GM21576 (cell line): Measurements from ENCODE around the gene PLB1.
"Not testable (repeated sequence)": the region's sequence is repeated elsewhere in the genome, so short reads cannot be mapped to it uniquely, and the experiment has no call there.

Experiments used
- ATAC-seq: cut with Tn5 transposase; IDR thresholded peaks from one replicate; pipeline ENCODE4 v1.9.1; 2021; ENCODE audit warnings: mild to moderate bottlenecking, moderate library complexity; ENCODE audit not compliant: unreplicated experiment

The PLB1 gene

DNA sequence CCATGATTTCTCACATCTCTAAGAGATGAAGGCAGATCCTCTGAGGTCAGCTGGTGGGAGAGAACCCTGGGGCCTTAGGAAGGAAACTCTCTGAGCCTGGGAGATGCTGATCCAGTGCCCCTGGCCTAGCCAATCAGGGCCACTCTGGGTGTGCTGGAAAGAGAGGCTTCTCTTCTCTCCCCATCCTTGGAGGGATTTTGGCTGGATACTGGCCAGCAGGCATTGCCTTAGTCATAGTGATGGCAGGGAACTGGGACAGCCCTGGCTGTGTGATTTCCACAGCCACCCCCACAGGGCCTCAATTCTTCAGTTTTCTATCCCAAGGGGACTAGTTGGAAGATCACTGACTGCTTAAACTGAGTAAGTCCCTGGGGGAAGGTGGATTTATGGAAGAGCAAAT, 26.6 kb upstream of the PLB1 start:
- no peak for ATAC-seq

DNA sequence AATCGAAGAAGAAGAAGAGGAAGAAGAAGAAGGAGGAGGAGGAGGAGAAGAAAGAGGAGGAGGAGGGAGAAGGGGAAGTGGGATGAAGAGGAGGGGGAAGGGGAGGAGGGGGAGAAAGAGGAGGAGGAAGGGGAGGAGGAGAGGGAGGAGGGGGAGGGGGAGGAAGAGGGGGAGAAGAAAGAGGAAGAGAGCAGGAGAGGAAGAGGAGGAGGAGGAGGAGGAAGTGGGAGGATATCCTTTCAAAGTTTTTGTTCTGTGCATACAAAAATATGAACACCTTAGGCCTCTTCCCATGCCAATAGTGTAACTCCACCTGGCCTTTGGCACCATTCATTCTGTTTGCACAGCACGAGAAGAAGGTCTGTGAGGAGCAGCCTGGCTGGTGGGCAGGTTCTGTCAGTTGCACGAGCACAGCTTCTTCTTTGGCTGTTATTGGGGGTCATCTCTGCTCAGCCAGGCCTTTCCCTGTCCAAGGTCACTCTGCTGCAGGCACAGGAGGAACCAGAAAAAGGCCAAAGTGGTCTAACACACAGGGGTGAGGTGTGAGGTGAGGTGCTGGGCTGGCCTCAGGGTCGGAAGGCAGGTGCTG, 25.8 kb upstream of the PLB1 start:
- ATAC-seq = no peak

DNA sequence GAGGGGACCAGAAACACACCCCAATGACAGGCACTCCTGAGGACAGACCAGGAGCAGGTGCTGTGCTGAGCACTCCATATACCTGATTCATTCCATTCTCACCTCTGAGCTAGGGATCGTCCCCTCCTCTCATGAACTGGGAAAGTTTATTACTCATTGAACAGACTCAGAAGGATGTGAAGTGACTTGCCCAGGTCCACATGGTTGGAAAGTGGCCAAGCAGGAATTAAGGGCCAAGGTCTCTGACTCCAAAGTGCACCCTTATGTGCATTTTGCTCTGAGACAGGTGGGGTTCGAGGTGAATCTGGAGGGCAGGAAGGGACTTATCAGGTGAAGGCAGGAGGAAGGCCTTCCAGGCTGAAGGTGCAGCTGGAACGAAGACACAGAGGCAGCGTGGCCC, 25.1 kb upstream of the PLB1 start:
- no peak for ATAC-seq

DNA sequence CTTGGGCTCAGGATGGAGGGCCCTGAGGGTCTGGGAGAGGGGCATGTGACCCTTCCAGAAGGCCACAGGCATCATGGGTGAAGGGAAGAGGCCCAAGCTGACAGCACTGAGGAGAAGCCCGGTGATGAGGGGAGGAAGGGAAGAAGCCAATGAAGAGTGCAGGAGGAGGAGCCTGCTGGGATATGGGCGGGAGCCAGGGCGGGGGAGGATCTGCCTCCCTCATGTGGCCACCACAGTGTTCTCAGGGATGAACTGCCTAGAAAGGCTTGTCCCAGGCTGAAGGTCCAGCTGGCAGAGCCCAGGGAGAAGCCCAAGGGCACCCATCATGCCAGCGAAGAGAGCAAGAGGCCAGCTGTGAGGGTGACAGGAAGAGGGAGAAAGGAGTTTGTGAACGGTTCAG, 24.6 kb upstream of the PLB1 start:
- ATAC-seq = no peak

DNA sequence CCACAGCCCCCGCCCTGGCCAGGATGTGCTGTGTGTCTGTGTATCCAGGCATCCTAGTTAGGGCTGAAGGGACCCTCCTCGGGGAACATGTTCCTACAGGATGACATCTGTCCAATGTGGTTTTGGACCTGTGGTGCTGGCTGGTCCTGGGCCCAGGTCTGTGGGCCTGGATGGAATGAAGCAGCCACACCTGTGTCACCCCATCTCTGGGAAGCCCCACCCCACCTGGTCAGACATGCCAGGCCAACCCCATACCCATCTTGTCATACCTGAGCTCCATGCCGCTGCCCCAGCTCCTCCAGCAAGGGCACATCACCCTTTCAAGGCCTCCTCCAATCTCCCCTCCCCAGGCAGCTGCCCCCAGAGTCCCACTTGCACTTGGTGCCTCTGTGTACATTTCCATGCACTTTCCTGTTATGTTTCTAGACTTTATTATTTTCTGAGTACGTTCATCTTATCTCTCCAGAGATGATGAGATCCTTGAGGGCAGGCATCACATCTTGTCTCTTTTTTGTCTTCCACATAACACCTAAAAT, 24.1 kb upstream of the PLB1 start:
- ATAC-seq = no peak

DNA sequence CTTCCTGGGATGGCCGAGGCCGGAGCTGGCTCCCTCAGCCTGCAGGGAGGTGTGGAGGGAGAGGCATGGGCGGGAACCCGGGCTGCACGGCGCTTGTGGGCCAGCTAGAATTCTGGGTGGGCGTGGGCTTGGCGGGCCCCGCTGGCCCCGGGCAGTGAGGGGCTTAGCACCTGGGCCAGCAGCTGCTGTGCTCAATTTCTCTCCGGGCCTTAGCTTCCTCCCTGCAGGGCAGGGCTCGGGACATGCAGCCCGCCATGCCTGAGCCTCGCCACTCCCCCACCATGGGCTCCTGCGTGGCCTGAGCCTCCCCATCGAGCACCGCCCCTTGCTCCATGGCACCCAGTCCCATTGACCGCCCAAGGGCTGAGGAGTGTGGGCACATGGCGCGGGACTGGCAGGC, 23.2 kb upstream of the PLB1 start:
- not testable (repeated sequence) for ATAC-seq

DNA sequence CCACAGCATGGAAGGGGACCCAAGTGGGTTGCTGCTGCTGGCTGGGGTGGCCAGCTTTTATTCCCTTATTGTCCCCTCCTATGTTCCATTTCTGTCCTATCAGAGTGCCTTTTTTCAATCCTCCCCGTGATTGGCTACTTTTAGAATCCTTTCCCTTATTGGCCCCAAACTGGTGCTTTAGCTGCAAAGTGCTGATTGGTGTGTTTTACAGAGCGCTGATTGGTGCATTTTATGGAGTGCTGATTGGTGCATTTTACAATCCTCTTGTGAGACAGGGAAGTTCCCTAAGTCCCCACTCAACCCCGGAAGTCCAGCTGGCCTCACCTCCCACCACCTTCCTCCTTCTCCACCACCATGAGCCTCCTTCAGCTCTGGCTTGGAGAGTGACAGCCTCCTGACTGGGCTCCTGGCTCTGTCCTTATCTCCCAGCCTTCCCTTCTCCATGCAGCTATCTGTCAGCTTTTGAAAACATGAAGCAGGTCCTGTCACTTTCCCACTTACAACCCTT, 20.7 kb upstream of the PLB1 start:
- no peak for ATAC-seq

DNA sequence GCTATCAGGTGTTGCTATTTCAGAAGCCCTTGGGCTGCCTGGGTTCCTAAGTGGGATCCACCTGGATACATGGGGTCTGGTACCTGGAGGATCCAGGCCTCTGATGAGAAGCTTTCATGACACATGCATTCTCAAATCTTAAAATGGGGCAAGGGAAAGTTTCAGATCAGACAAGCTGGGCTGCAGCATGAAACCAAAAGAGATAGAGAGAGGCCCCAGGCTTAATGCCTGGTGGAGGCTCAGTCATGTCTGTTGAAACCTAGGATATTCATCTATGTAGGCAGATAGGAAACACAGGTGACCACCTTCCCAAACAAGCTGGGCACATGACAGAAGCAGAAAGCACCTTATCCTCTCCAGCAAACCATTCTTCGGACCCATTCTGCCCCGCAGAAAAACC, 18.8 kb upstream of the PLB1 start:
- ATAC-seq = no peak

DNA sequence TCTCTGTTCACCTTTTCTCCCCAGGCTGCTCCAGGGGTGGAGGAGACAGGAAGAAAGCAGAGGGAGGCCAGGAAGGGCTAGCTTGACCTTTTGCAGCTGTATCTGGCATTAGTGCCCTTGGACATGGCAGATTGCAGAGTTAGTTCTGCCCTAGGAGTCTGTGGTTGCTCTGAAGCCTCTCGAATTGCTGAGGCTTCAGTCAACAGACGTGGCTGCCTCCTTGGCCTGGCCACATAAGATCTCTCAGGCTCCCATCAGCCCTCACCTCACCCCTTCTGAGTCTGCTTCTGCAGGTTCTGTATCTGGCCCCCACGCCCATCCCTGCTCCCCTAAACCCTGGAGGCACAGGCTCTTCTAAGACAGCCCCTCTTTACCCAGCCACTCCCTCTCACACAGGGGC, 18.2 kb upstream of the PLB1 start:
- ATAC-seq = no peak

DNA sequence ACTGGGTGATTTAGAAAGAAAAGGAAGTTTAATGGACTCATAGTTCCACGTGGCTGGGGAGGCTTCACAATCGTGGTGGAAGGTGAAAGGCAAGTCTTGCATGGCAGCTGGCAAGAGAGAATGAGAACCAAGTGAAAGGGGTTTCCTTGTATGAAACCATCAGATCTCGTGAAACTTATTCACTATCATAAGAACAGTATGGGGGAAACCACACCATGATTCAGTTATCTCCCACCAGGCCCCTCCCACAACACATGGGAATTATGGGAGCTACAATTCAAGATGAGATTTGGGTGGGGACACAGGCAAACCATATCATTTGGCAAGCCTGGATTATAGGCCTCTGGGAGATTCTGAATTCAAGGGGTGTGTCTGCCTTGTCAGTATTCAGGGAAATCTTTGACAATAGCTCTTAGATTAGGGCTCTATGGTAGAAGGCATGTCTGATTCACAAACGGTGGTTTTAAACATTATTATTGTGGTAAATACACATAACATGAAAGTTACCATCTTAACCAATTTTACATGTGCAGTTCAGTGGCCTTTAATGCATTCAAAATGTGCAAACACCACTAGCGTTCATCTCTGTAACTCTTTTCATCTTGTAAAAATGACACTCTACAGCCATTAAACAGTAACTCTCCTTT, 15.3 kb upstream of the PLB1 start:
- no peak for ATAC-seq

DNA sequence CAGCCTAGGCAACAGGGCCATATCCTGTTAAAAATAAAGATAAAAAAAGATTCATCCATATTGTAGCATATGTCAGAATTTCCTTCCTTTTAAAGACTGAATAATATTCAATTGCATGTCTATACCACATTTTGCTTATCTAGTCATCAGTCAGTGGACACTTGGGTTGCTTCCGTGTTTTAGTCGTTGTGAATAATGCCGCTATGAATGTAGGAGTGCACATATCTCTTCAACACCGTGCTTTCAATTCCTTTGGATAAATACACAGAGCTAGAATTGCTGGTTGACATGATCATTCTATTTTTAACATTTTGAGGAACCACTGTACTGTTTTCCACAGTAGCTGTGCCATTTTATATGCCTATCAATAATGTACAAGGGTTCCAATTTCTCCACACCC, 14.0 kb upstream of the PLB1 start:
- no peak for ATAC-seq

DNA sequence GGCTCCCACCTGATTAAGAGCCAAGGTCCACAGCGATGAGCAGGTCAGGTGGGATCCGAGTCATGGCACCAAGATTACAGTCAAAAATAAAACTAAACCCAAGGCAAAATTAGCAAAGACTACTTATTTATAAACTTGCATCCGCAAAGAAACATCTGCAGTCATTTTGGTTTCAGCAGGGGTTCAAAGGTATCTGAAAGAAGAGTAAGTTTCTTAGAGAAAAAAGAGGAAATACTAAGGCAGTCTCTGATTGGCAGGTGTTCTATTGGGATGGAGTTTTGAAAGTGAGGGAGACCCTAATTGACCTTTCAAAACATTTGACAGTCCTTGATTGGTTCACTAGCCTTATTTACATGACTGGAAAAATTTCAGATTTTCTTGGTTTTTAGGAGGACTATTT, 11.0 kb upstream of the PLB1 start:
- ATAC-seq = no peak

DNA sequence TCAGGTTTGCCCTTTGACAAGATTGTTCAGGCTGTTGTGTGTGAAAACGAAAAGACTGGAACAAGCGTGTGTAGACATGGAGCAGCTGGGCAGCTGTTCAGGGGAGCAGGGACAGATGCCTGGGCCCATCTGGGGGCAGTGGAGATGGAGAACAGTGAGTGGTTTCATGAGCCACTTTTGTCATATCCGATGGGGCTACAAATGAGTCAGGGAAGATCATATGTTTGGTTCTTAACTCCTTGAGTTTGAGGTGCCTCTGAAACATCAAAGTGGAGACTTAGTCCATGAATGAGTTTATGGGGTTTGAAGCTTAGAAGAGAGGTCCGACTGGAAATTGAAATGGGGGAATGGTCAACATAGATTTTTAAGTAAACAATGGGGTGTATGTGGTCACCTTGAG, 9.3 kb upstream of the PLB1 start:
- no peak for ATAC-seq

DNA sequence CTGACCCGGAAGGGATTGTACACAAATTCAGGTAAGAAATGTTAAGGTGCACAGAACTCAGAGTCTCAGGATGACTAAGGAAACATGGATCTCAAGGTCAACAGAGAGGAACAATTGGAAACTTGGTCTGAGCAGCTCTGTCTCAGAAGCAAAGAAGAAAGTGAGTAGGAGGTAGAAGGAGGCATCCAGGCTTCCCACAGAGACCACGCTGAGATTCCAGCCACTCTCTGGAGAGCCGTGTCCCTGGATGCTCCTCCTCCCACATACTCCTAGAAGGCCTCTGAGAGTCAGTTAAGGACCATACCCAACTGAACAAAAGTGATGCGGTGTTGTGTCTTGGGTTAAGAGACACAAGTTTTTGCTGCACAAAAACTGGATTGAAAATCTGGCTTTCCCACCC, 8.6 kb upstream of the PLB1 start:
- ATAC-seq = no peak

DNA sequence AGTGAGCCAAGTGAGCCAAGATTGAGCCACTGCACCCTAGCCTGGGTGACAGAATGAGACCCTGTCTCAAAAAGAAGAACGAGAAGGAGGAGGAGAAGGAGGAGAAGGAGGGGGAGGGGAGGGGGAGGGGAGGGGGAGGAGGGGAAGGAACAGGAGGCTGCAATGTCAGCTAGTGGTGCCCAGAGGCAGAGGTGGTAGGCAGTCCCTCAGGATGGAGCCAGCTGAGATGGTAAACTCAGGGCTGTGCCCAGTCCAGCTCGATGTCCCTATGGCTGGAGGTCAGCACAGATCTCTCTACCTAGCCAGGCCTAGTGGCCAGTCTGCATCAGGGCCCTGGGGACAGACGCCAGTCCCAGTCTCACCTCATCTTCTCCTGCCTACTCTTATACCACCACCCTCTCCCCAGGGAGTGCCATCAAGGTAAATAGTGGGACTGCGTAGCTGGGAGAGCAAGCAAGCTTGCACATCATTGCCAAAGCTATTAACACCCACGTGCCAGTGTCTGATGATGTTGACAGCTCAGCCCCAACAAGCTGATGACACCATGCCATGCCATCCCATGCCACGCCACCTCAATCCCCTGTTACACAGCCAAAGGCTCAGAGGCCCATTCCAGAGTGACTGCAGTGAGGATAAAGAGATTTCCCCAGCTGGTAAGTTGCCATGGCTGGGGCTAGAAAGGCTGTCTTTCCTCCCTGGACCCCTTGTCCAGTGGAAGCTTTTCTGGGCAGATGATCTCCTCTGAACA, 7.6 kb upstream of the PLB1 start:
- no peak for ATAC-seq

DNA sequence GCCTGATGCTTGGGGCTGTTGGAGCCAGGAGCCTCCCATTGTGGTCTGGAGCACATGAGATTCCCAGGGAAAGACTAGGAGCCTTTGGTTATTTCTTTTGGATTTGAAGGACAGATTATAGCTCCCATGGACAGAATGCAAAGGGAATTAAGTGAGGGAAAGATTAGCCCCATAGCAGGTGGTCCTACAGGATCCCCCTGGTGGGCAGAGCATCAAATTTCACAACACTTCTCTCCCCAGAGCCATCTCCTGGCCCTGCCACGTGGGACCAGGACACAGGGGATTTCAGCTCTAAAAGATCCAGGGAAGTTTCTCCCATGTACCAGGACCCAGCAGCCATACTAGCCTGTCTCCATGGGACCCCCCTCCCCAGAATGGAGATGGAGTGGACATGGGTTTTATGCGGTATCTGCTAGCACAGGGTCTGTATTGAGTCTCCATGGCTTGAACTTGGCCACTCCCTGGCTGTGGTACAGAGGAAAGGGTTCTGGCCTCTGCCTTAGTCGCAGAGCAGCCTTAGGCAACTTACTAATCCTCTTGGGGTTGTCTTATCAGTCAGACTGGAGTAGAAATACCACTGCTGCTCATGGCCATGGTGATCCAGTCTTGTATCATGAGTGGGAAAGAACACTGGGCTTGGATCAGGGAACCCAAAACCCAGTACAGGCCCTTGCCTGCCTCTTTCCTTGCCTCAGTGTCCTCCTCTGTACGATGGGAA, 6.8 kb upstream of the PLB1 start:
- ATAC-seq = no peak

DNA sequence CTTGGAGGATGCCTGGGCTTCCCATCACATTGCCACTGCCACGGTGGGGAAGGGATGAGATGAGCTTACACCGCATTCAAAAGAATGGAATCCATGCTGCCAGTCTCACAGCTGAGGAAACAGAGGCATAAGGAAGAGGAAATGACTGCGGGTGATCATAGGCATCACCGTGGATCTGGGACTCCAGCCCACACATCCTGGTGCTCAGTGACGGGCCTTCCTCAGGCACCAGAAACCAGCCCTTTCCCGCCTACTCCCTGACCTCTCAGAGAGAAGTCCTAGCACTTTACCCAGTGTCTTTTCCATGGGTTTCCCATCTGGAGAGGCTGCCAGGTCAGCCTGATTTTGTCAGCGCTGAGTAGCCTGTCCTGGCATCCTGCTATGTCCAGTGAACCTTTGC, 5.3 kb upstream of the PLB1 start:
- ATAC-seq = no peak

DNA sequence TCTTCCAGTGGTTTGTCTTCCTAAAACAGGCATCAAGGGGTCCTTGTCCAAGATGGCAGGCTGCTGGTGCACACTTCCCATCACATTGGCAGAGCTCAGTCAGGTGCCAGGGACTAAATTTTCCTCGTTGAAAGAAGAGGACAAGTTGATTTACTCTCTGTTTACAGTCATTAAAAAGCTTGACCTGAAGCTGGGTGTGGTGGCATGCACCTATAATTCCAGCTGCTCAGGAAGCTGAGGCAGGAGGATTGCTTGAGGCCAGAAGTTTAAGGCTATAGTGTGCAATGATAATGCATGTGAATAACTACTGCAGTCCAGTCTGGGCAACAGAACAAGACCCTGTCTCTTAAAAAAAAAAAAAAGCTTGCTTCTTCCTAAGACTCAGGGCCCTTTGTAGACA, 3.6 kb upstream of the PLB1 start:
- ATAC-seq = no peak

DNA sequence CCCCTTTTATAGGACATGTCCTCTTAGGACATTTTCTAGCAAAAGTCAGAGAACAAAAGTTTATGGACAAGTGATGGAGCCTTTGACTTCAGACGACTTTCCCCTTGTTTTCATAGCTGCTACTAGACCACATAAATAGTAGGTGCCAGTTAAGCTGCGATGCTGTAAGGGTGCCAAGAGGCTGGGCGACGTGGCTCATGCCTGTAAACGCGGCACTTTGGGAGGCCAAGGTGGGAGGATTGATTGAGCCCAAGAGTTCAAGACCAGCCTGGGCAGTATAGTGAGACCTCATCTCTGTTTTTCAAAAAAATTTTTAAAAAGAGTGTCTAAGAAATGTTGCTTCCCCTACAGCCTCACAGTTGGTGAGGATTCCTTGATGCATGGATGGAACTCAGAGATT, 2.2 kb upstream of the PLB1 start:
- no peak for ATAC-seq

DNA sequence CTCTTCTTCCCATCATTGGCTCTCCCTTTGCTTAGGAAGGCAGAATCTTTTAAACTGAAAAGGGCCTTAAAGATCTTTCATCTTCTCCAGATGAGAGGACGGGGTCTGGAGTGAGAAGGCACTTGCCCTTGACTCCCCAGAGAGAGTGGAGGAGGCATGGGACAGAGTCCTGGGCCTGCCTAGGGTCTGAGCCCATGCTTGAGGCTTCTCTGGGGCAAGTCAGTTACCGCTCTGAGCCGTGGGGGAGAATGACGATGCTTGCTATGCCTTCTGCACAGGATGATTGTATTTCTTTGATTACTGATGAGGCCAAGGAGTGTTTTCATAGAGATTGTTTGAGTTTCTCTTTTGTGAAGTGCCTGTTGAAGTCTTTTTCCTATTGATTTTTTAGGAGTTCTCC, 921 bp downstream of the PLB1 start:
- ATAC-seq = no peak

DNA sequence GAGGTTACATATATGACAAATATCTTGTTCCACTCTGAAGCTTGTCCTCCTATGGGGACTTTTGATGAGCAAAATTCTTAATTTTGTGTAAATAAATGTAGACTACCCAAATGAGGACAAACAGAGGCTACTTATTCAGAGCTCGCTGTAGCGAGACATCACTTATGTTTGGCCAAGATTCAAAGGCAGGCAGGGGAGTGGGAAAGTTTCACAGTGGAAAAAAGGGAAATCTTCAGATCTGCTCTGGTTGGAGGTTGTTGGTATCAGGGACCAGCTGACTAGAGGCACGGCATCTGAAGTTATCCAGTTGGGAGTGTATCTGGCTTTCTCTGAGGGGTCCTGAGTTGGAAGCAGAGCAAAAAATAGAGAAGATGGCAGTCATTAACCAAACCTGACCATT, 1.3 kb downstream of the PLB1 start:
- ATAC-seq = no peak
